Mesothelial cell of epicardium (in vitro differentiated cells): ENCODE measurements around the gene PDE4D. TPM values are rescaled to one million over a fixed set of nuclear protein-coding genes. Genes with fewer than 3 reads are reported as not detected.

Experiments used
- DNase-seq, 2 experiments: peaks; one replicate each; pipeline ENCODE4 v3.0.0; 2021; ENCODE audit warnings: low spot score in 2 of 2; ENCODE audit not compliant: unreplicated experiment in 2 of 2
- H3K27ac Mint-ChIP-seq: 2 replicates; pipeline ENCODE4 v1.8.0; 2021; ENCODE audit warnings: mixed read lengths
- H3K27me3 Mint-ChIP-seq: 2 replicates; pipeline ENCODE4 v1.8.0; 2021; ENCODE audit warnings: low read depth, mixed read lengths
- H3K36me3 Mint-ChIP-seq: 2 replicates; pipeline ENCODE4 v1.8.0; 2021; ENCODE audit warnings: mixed read lengths
- H3K4me1 Mint-ChIP-seq: 2 replicates; pipeline ENCODE4 v1.8.0; 2021; ENCODE audit warnings: mixed read lengths
- H3K4me3 Mint-ChIP-seq: 2 replicates; pipeline ENCODE4 v1.8.0; 2021; ENCODE audit warnings: mild to moderate bottlenecking, moderate library complexity, mixed read lengths
- H3K9me3 Mint-ChIP-seq: 2 replicates; pipeline ENCODE4 v1.8.0; 2021; ENCODE audit warnings: mixed read lengths
- total RNA-seq: library from RNA; stranded (reverse); gene quantifications from 3 replicates; pipeline ENCODE4 v1.2.1, GENCODE V29; 2021
- TF ChIP-seq, protein P1 (sequence below): fragments of 200-600 bp; sonication (generic); IDR thresholded peaks from one replicate; pipeline ENCODE4 v1.5.0; 2021; ENCODE audit warnings: antibody characterized with exemption; ENCODE audit not compliant: unreplicated experiment

PDE4D gene
- total RNA-seq, 1 donor from 2014 or later = 105 TPM

DNA sequence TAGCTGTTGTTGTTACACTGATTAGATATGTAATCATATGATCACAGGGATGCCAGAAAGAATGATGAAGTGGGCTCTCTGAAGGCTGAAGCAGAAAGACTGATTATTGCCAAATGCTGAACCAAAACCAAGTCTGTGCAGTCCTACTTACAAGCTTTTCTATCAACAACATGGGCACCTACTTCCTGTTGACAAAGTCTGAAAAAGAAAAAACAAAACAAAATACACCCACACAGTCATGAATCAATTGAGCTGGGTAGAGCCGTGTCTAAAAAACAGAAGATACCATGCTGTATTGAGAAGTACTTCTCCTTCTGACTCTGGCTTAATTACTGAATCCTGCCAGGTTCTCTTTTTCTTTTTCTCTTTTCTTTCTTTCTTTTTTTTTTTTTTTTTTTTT is 947.3 kb downstream of the PDE4D start:
- Mint-ChIP-seq H3K27ac (no peak overlapping the region), H3K4me1 (peaks cover 10% of the 10 kb centered on the region), H3K4me3 (no peak overlapping the region), H3K36me3 (no peaks in the 10 kb centered on the region), H3K27me3 (no peaks in the 10 kb centered on the region), H3K9me3 (peaks cover 9% of the 10 kb centered on the region)
- DNase-seq = no peak
- TF ChIP-seq, protein P1, sequence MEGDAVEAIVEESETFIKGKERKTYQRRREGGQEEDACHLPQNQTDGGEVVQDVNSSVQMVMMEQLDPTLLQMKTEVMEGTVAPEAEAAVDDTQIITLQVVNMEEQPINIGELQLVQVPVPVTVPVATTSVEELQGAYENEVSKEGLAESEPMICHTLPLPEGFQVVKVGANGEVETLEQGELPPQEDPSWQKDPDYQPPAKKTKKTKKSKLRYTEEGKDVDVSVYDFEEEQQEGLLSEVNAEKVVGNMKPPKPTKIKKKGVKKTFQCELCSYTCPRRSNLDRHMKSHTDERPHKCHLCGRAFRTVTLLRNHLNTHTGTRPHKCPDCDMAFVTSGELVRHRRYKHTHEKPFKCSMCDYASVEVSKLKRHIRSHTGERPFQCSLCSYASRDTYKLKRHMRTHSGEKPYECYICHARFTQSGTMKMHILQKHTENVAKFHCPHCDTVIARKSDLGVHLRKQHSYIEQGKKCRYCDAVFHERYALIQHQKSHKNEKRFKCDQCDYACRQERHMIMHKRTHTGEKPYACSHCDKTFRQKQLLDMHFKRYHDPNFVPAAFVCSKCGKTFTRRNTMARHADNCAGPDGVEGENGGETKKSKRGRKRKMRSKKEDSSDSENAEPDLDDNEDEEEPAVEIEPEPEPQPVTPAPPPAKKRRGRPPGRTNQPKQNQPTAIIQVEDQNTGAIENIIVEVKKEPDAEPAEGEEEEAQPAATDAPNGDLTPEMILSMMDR = no peak

DNA sequence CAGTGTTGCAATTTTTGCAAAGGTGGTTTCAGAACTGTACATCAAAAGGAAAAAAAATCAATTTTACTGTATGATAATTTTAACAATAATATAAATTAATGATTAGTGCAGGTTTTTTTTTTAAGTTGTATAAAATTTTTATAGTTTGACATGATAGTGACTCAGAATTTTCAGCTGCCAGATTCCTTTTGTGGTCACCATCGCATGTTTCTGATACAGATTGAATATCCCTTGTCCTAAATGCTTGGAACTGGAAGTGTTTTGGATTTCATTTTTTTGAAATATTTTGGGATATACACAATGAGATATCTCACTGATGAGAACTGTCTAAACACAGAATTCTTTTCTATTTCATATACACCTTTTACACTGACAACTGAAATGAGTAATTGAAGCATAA is 949.3 kb downstream of the PDE4D start:
- no peak overlapping the region for H3K27ac Mint-ChIP-seq
- H3K9me3 Mint-ChIP-seq = peaks cover 9% of the 10 kb centered on the region
- peaks cover 10% of the 10 kb centered on the region for H3K4me1 Mint-ChIP-seq
- no peak overlapping the region for H3K4me3 Mint-ChIP-seq
- no peaks in the 10 kb centered on the region for H3K27me3 Mint-ChIP-seq
- H3K36me3 Mint-ChIP-seq = no peaks in the 10 kb centered on the region
- DNase-seq = no peak
- TF ChIP-seq, protein P1 = no peak

DNA sequence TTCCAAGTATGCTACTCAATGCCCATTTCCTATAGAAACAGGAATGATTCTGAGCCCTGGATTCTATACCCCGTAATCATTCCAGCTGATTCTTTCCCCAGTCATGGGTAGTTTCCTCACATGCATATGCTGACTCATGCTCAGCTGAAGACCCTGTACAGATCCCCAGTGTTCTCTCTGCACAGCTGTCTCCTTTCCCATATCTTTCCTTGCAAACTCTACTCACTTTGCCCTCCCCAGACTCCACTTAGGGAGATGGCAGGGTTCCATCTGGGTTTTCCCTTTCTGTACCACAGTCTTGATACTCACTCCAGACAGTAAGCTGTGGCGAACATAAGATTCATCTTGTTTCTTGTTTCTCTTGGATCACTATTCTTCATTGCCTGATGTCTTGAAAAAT is 953.1 kb downstream of the PDE4D start:
- H3K27ac Mint-ChIP-seq = no peak overlapping the region
- H3K4me3 Mint-ChIP-seq = no peak overlapping the region
- H3K27me3 Mint-ChIP-seq = no peaks in the 10 kb centered on the region
- DNase-seq = no peak
- no peaks in the 10 kb centered on the region for H3K36me3 Mint-ChIP-seq
- H3K9me3 Mint-ChIP-seq = peaks cover 9% of the 10 kb centered on the region
- peaks cover 6% of the 10 kb centered on the region for H3K4me1 Mint-ChIP-seq
- TF ChIP-seq, protein P1 = no peak

DNA sequence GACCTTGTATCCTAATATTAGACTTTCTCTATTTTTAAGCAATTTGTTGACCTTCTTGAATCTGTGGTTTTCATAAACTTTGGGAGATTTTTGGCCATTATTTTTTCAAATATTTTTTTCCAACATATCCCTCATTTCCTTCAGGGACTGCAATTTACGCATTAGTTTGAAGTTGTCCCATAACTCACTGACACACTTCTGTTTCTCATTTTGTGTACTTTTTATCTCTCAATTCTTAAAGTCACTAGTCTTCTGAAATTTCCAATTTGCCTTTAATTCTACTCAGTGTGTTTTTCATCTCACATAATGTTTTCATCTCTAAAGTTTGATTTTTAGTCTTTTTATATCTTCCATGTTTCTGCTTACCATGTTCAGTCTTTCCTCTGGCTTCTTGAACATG is 953.9 kb downstream of the PDE4D start:
- Mint-ChIP-seq H3K4me1 (peaks cover 4% of the 10 kb centered on the region), H3K9me3 (peaks cover 9% of the 10 kb centered on the region), H3K27ac (no peak overlapping the region), H3K36me3 (no peaks in the 10 kb centered on the region), H3K27me3 (no peaks in the 10 kb centered on the region), H3K4me3 (no peak overlapping the region)
- DNase-seq = no peak
- TF ChIP-seq, protein P1 = no peak

DNA sequence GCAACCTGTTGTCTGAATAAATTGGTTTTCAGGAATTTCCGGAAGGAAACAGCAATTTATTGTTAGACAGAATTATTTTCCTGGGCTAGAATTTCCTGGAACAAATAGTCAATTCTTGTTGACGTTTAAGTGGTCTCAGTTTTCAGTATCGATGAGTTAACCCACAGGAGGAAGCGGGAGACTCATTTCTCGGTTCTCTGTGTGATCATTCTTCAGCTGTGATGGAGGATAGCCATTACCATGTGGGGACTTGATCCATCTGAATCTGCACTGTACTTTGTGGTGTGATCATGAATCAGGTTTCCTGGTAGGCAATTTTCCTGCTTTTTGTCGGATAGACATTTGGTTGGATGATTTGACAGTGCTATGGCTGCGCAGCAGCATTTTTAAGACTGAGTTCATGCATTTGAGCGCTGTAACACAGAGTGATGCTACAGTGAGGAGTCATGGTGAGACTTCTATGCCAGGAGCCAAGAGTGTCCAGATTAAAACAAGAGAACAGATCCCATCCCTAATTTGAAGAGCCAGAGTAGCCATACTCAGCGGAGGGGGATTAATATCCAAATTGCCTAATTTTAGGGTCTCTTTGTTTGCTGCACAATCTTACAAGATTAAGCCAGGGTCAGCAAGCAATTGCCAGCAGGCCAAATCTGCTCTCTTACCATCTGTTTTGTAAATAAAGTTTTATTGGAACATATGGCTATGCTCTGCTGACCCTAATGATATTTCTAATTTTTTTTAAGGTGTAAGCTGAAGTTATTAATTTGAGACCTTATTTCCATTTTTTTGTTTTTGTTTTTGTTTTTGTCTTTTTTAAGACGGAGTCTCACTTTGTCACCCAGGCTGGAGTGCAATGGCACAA is 954.7 kb downstream of the PDE4D start:
- TF ChIP-seq, protein P1 = no peak
- Mint-ChIP-seq H3K36me3 (no peaks in the 10 kb centered on the region), H3K4me1 (no peaks in the 10 kb centered on the region), H3K27ac (no peak overlapping the region), H3K4me3 (no peak overlapping the region), H3K27me3 (no peaks in the 10 kb centered on the region), H3K9me3 (peaks cover 9% of the 10 kb centered on the region)
- DNase-seq = no peak
